H1 (cell line): Measurements from ENCODE around the gene EPS8. TPM values are rescaled to one million over a fixed set of nuclear protein-coding genes. Genes with fewer than 3 reads are reported as not detected.

ENCODE experiments used
- CEBPB ChIP-seq: IDR thresholded peaks from 2 replicates; pipeline ENCODE4 v1.6.1; 2012; ENCODE audit warnings: low read depth, low read length
- CTCF ChIP-seq, 3 experiments: IDR thresholded peaks; 1 replicate in 2 of 3; 2 replicates in 1 of 3; pipeline versions ENCODE4 v1.5.1 to v1.6.1; 2011; ENCODE audit warnings: low read length in 3 of 3, mild to moderate bottlenecking in 3 of 3, inconsistent platforms in 2 of 3, low read depth in 1 of 3, moderate library complexity in 1 of 3; ENCODE audit not compliant: insufficient read depth in 1 of 3; ENCODE audit errors: control extremely low read depth in 1 of 3
- EZH2 ChIP-seq: fragments of 200-600 bp; sonication (generic); IDR thresholded peaks from 2 replicates; pipeline ENCODE4 v1.7.1; 2012; ENCODE audit warnings: low read depth, mild to moderate bottlenecking, moderate library complexity, low read length, inconsistent platforms; ENCODE audit not compliant: severe bottlenecking
- KDM4A ChIP-seq: IDR thresholded peaks from one replicate; pipeline ENCODE4 v1.7.1; 2012; ENCODE audit warnings: low read depth, mild to moderate bottlenecking, moderate library complexity, low read length, inconsistent platforms; ENCODE audit not compliant: severe bottlenecking
- POLR2A ChIP-seq, 2 experiments: IDR thresholded peaks; 1 replicate in 1 of 2; 2 replicates in 1 of 2; pipeline ENCODE4 v1.6.1; 2011; ENCODE audit warnings: low read depth in 2 of 2, low read length in 2 of 2, mild to moderate bottlenecking in 2 of 2; ENCODE audit errors: control extremely low read depth in 1 of 2
- SP4 ChIP-seq: IDR thresholded peaks from 2 replicates; pipeline ENCODE4 v1.6.1; 2012; ENCODE audit warnings: low read length, inconsistent platforms
- ZNF274 ChIP-seq: IDR thresholded peaks from 2 replicates; pipeline ENCODE4 v1.7.0; 2012; ENCODE audit warnings: low read length, borderline replicate concordance; ENCODE audit errors: extremely low read depth
- polyA plus RNA-seq, 7 experiments: library from polyadenylated mRNA; depleted of rRNA in 3 of 7; stranded (reverse) in 5 of 7; unstranded in 2 of 7; fragments of >200 nt in 5 of 7; fragments of 200-250 nt in 2 of 7; gene quantifications; 1 replicate in 5 of 7; 2 replicates in 1 of 7; 4 replicates in 1 of 7; pipeline versions ENCODE4 v1.2.1 to v1.2.3, GENCODE V29; 2011 to 2013; ENCODE audit warnings: missing spikeins in 2 of 7, mixed read lengths in 2 of 7
- total RNA-seq: library from RNA; stranded (reverse); fragmentation: NEBNext Ultra II Directional; extraction: Animal tissue kit (Norgen Biotek cat#: 25700); gene quantifications from 2 replicates; pipeline ENCODE4 v1.2.1, GENCODE V29; 2021
- TF ChIP-seq, protein P1 (sequence below): fragments of 300-600 bp; sonication (generic); IDR thresholded peaks from 2 replicates; pipeline ENCODE4 v1.7.1; 2012; ENCODE audit warnings: low read length, moderate library complexity, mild to moderate bottlenecking, inconsistent platforms; ENCODE audit not compliant: insufficient replicate concordance

The EPS8 gene
- total and polyA plus RNA-seq, 2 of the 8 experiments (the other 6 are each of a cell fraction or from before 2014, with no cell fraction given), result 3.0 to 4.6 TPM

DNA sequence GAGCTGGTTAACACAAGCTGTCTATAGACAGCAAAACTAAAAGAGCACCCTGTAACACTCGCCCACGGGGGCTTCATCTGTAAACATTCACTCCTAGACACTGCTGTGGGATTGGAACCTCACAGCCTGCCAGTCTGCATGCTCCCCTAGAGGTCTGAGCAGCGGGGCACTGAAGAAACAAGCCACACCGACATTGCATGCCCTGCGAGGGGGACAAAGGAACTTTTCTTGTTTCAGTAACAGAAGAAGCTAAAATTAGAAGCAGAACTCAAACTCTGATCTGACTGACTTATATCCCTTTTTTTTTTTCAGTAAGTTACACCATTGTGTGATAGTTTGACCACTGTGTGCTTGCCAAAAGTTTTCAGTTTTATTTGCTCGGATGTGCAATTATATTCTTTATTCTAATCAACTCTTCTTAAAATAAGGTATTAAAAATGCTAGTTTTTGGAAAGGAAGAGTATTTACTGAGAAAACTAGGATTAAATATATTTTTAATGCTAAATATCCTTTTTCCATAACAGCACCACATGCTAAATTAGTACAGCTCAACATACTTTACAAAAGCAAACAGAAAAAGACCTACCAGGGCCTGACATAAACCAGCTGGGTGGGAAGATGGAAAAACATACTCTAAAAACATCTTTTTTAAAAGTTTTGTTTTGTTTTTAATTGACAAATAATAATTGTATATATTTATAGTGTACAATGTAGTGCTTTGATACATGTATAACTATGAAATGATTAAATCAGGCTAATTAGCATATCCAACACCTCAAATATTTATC is 100.2 kb downstream of the EPS8 start (continued):
- TF ChIP-seq, protein P1, sequence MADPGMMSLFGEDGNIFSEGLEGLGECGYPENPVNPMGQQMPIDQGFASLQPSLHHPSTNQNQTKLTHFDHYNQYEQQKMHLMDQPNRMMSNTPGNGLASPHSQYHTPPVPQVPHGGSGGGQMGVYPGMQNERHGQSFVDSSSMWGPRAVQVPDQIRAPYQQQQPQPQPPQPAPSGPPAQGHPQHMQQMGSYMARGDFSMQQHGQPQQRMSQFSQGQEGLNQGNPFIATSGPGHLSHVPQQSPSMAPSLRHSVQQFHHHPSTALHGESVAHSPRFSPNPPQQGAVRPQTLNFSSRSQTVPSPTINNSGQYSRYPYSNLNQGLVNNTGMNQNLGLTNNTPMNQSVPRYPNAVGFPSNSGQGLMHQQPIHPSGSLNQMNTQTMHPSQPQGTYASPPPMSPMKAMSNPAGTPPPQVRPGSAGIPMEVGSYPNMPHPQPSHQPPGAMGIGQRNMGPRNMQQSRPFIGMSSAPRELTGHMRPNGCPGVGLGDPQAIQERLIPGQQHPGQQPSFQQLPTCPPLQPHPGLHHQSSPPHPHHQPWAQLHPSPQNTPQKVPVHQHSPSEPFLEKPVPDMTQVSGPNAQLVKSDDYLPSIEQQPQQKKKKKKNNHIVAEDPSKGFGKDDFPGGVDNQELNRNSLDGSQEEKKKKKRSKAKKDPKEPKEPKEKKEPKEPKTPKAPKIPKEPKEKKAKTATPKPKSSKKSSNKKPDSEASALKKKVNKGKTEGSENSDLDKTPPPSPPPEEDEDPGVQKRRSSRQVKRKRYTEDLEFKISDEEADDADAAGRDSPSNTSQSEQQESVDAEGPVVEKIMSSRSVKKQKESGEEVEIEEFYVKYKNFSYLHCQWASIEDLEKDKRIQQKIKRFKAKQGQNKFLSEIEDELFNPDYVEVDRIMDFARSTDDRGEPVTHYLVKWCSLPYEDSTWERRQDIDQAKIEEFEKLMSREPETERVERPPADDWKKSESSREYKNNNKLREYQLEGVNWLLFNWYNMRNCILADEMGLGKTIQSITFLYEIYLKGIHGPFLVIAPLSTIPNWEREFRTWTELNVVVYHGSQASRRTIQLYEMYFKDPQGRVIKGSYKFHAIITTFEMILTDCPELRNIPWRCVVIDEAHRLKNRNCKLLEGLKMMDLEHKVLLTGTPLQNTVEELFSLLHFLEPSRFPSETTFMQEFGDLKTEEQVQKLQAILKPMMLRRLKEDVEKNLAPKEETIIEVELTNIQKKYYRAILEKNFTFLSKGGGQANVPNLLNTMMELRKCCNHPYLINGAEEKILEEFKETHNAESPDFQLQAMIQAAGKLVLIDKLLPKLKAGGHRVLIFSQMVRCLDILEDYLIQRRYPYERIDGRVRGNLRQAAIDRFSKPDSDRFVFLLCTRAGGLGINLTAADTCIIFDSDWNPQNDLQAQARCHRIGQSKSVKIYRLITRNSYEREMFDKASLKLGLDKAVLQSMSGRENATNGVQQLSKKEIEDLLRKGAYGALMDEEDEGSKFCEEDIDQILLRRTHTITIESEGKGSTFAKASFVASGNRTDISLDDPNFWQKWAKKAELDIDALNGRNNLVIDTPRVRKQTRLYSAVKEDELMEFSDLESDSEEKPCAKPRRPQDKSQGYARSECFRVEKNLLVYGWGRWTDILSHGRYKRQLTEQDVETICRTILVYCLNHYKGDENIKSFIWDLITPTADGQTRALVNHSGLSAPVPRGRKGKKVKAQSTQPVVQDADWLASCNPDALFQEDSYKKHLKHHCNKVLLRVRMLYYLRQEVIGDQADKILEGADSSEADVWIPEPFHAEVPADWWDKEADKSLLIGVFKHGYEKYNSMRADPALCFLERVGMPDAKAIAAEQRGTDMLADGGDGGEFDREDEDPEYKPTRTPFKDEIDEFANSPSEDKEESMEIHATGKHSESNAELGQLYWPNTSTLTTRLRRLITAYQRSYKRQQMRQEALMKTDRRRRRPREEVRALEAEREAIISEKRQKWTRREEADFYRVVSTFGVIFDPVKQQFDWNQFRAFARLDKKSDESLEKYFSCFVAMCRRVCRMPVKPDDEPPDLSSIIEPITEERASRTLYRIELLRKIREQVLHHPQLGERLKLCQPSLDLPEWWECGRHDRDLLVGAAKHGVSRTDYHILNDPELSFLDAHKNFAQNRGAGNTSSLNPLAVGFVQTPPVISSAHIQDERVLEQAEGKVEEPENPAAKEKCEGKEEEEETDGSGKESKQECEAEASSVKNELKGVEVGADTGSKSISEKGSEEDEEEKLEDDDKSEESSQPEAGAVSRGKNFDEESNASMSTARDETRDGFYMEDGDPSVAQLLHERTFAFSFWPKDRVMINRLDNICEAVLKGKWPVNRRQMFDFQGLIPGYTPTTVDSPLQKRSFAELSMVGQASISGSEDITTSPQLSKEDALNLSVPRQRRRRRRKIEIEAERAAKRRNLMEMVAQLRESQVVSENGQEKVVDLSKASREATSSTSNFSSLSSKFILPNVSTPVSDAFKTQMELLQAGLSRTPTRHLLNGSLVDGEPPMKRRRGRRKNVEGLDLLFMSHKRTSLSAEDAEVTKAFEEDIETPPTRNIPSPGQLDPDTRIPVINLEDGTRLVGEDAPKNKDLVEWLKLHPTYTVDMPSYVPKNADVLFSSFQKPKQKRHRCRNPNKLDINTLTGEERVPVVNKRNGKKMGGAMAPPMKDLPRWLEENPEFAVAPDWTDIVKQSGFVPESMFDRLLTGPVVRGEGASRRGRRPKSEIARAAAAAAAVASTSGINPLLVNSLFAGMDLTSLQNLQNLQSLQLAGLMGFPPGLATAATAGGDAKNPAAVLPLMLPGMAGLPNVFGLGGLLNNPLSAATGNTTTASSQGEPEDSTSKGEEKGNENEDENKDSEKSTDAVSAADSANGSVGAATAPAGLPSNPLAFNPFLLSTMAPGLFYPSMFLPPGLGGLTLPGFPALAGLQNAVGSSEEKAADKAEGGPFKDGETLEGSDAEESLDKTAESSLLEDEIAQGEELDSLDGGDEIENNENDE, result no peak
- no peak for TF ChIP-seq ZNF274
- no peak for TF ChIP-seq KDM4A
- no peak for TF ChIP-seq EZH2
- TF ChIP-seq SP4, result no peak
- TF ChIP-seq CEBPB, result no peak
- TF ChIP-seq CTCF (IDR thresholded peaks at IDR 0.05; ENCODE audit: control extremely low read depth in 1 of 3, insufficient read depth in 1 of 3, low read depth in 1 of 3, low read length in 3 of 3), result no peak
- no peak for TF ChIP-seq POLR2A (IDR thresholded peaks at IDR 0.05; ENCODE audit: control extremely low read depth in 1 of 2, low read depth in 2 of 2, low read length in 2 of 2)
- TF ChIP-seq, all 59 proteins: peak for 0
